BE2C (cell line): ENCODE results near the gene NOTCH1.

ENCODE experiments used
- DNase-seq: peaks from one replicate; pipeline ENCODE4 v3.0.0-alpha.2; 2020
- H3K27me3 ChIP-seq: fragments of 250-450 bp; sonication (Bioruptor Pico); 2 replicates; pipeline ENCODE4 v1.5.1; 2020; ENCODE audit warnings: mild to moderate bottlenecking
- H3K36me3 ChIP-seq: fragments of 250-450 bp; sonication (Bioruptor Pico); 2 replicates; pipeline ENCODE4 v1.5.1; 2020; ENCODE audit warnings: mild to moderate bottlenecking
- H3K4me1 ChIP-seq: fragments of 250-450 bp; sonication (Bioruptor Pico); 2 replicates; pipeline ENCODE4 v1.5.1; 2020
- H3K4me3 ChIP-seq: 2 replicates; pipeline ENCODE4 v1.5.1; 2011; ENCODE audit warnings: low read depth, low read length
- H3K9me3 ChIP-seq: fragments of 250-450 bp; sonication (Bioruptor Pico); 2 replicates; pipeline ENCODE4 v1.5.1; 2020
- CTCF ChIP-seq: IDR thresholded peaks from 2 replicates; pipeline ENCODE4 v1.5.1; 2012; ENCODE audit warnings: mild to moderate bottlenecking, low read depth, low read length

NOTCH1 gene

GRCh38 chr9:136504512-136505348 lies 41.1 kb downstream of the NOTCH1 start:
- Histone ChIP-seq H3K36me3 (no peaks in the 10 kb centered on the region), H3K9me3 (no peaks in the 10 kb centered on the region), H3K27me3 (0 out of 2 replicates have a peak, but pooled peaks cover 4% of the 10 kb centered on the region), H3K4me1 (no peaks in the 10 kb centered on the region), H3K4me3 (no peak overlapping the region)
- no peak for DNase-seq
- no peak for TF ChIP-seq CTCF

GRCh38 chr9:136502940-136503550 lies 42.8 kb downstream of the NOTCH1 start:
- H3K9me3 ChIP-seq, result no peaks in the 10 kb centered on the region
- H3K27me3 ChIP-seq, result peaks cover 7% of the 10 kb centered on the region; the same call in 1 of the 2 replicates
- H3K36me3 ChIP-seq, result no peaks in the 10 kb centered on the region
- DNase-seq, result no peak
- H3K4me3 ChIP-seq, result no peak overlapping the region
- TF ChIP-seq CTCF, result peak; percentile 35
- H3K4me1 ChIP-seq, result no peaks in the 10 kb centered on the region

- H3K4me3 ChIP-seq, result no peak overlapping the region
- peaks cover 7% of the 10 kb centered on the region; the same call in 1 of the 2 replicates for H3K27me3 ChIP-seq
- DNase-seq, result no peak
- H3K9me3 ChIP-seq, result no peaks in the 10 kb centered on the region
- H3K4me1 ChIP-seq, result no peaks in the 10 kb centered on the region
- H3K36me3 ChIP-seq, result no peaks in the 10 kb centered on the region
- no peak for TF ChIP-seq CTCF
Observed at GRCh38 chr9:136502196-136502595, 43.7 kb downstream of the NOTCH1 start.

- Histone ChIP-seq H3K4me3 (no peak overlapping the region), H3K27me3 (peaks cover 7% of the 10 kb centered on the region; the same call in 1 of the 2 replicates), H3K36me3 (no peaks in the 10 kb centered on the region), H3K4me1 (no peaks in the 10 kb centered on the region), H3K9me3 (no peaks in the 10 kb centered on the region)
- no peak for TF ChIP-seq CTCF
- DNase-seq, result no peak
Observed at GRCh38 chr9:136501686-136502085, 44.2 kb downstream of the NOTCH1 start.

- no peak for DNase-seq
- no peaks in the 10 kb centered on the region for H3K9me3 ChIP-seq
- TF ChIP-seq CTCF, result no peak
- no peaks in the 10 kb centered on the region for H3K4me1 ChIP-seq
- H3K4me3 ChIP-seq, result no peak overlapping the region
- H3K36me3 ChIP-seq, result no peaks in the 10 kb centered on the region
- H3K27me3 ChIP-seq, result peaks cover 7% of the 10 kb centered on the region; the same call in 1 of the 2 replicates
Observed at GRCh38 chr9:136499935-136500910, 45.6 kb downstream of the NOTCH1 start.
